DMS114 treated with DMSO at 0.1 percent for 48 hours (cell line): ENCODE data around the gene ARRDC2.
"Not testable (repeated sequence)": the region's sequence is repeated elsewhere in the genome, so short reads cannot be mapped to it uniquely, and the experiment has no call there.

ENCODE experiments used
- DNase-seq: peaks from one replicate; lab custom pipeline; 2025; ENCODE audit not compliant: unreplicated experiment; lab: John Stamatoyannopoulos, UW

The ARRDC2 gene

GRCh38 chr19:18007917-18008673, at the start of gene ARRDC2:
Gene ARRDC2 (plus strand): TSS chr19:18008170. CDS start chr19:18008311, 141 bp downstream.
- DNase-seq, result peak; percentile 87

DNA sequence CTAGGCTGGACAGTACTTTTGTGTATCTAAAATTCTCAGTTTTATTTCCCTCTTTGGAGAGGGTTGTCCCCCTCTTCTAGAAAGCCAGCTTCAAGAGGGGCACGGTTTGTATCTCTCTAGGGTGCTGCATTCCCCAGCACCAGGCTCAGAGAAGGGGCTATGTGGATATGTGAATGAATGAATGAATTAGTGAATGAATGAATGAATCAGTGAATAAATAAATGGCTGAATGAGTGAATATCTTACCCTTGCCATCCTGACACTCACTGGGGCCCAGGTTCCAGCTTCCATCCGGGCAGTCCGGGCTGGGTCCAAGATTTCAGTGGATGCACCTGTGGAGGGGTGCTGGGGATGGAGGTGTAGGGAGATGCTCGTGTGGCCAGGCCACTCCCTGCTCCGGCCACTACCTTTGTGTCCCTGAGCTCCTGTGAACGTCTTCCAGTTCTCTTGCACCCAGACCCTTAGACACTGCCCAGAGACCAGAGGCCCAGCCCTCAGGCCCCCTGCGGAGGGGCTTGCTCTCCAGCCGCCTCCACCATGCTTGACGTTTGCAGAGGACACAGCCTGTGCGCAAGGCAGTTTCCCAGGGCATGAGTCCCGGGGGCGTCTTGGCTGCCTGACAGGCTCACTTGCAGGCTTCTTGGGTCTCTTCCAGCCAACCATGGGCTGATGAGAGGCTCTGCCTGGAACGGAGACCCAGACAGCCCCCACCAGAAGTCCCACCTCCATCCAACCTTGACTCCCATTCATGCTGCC, 43.9 kb upstream of the ARRDC2 start:
- DNase-seq, result no peak

DNA sequence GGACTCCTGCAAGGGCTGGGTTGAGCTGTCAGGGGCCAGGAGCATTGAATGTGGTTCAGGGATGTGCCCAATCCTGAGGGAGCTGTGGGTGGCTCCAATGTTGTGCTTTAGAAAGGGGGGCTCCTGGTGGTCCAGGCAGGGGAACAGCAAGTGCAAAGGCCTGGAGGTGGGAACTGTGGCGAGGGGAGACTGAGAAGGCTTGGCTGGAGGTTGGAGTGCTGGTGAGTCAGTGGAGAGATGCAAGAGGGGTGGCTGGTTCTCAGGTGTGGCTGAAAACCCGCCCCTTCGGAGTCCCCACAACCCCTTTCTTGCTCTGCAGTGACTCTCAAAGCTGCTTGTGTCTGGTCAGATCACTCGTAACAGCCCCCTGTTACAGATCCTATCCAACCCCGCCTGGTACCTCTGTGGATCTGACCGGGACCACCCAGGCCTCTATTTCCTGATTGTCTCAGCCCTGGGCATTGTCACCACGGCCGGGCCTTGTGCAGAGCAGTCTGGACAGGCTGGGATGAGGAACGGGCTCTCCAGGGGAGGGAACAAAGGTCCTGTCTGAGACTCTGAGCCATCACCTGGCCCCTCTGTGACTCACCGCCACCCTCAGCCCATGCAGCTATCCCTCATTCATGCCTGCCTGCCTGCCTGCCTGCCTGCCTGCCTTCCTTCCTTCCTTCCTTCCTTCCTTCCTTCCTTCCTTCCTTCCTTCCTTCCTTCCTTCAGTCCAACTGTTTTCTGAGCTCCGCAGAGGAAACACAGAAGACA, 42.4 kb upstream of the ARRDC2 start:
- DNase-seq, result no peak

- DNase-seq, result no peak
Measured at GRCh38 chr19:17966129-17966483, 41.9 kb upstream of the ARRDC2 start.

GRCh38 chr19:17966550-17967256, 41.3 kb upstream of the ARRDC2 start, which contains the start of gene KCNN1:
Gene KCNN1 (plus strand): TSS chr19:17967107. CDS start chr19:17973889, 6,782 bp downstream.
- peak; percentile 25 for DNase-seq

GRCh38 chr19:17967257-17968051, 40.5 kb upstream of the ARRDC2 start:
- DNase-seq, result no peak

GRCh38 chr19:17968362-17968761, 39.6 kb upstream of the ARRDC2 start:
- no peak for DNase-seq

GRCh38 chr19:17969096-17969792, 38.7 kb upstream of the ARRDC2 start:
- no peak for DNase-seq

GRCh38 chr19:17972230-17972629, 35.7 kb upstream of the ARRDC2 start:
- DNase-seq, result no peak

DNA sequence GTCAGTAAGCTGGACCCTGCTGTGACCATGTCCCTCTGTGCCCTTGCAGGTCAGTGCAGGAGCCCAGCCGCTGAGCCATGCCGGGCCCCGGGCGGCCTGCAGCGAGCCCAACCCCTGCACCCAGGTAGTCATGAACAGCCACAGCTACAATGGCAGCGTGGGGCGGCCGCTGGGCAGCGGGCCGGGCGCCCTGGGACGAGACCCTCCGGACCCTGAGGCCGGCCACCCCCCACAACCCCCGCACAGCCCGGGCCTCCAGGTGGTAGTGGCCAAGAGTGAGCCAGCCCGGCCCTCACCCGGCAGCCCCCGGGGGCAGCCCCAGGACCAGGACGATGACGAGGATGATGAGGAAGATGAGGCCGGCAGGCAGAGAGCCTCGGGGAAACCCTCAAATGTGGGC, 34.2 kb upstream of the ARRDC2 start:
- no peak for DNase-seq

DNA sequence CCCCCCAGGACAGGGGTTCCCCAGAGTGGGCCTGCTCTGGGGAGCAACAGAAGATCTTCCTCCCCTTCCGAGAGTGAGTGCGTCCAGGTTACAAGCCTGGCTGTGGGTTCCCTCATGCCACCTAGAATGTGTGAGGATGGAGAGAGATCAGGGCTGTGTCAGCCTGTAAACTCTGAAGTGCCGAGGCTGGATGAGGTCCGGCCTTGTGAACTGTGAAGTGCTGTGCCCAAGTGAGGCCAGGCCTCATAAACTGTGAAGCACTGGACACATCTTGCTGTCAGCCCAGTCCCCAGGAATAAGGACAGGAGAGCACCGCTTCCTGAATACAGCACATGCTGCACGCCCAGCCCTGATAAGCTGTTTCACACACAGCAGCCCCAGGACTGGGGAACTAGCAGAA, 33.4 kb upstream of the ARRDC2 start:
- DNase-seq, result no peak

DNA sequence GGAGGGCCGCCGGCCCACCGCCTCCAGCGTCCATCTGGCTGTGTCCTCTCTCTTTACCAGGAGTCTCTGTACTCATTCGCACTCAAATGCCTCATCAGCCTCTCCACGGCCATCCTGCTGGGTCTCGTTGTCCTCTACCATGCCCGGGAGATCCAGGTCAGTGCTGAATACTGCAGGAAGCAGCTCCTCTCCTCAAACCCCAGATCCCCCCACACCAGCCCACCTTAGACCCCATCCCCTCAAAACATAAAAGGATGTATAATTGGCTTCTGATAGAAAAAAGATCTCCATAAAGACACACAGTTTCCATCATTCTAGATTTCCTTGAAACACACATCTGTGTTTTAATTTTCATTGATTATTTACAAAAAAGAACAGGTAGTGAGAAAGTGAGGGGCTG, 32.9 kb upstream of the ARRDC2 start:
- DNase-seq, result no peak

GRCh38 chr19:17977021-17977420, 30.9 kb upstream of the ARRDC2 start:
- DNase-seq, result no peak

DNA sequence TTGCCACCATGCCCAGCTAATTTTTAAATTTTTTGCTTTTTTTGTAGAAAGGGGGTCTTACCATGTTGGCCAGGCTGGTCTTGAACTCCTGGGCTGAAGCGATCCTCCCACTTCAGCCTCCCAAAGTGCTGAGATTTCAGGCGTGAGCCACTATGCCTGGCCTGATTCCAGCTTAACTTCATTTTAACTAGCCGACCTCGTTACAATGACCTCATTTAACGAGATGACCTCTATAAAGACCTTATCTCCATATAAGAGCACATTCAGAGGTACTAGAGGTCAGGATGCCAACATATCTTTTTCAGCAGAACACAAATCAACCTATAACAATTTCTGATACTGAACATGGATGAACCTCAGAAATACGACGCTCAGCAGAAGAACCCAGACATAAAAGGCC, 30.5 kb upstream of the ARRDC2 start:
- no peak for DNase-seq

GRCh38 chr19:17981611-17982010, 26.4 kb upstream of the ARRDC2 start:
- DNase-seq, result no peak

GRCh38 chr19:17982430-17982829, 25.5 kb upstream of the ARRDC2 start:
- DNase-seq, result no peak

GRCh38 chr19:17985037-17985818, 22.7 kb upstream of the ARRDC2 start:
- DNase-seq, result peak; percentile 13

DNA sequence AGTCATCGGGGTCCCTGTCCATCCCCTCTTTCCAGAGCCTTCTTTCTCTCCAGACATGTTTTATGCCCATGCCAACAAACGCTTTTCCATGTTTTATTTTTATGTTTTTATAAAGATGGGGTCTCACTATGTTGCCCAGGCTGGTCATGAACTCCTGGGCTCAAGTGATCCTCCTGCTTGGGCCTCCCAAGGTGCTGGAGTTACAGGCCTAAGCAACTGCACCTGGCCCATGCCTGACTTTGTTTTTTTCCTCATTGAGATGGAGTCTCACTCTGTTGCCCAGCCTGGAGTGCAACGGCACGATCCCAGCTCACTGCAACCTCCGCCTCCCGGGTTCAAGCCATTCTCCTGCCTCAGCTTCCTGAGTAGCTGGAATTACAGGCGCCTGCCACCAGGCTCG, 21.4 kb upstream of the ARRDC2 start:
- not testable (repeated sequence) for DNase-seq

- no peak for DNase-seq
Measured at GRCh38 chr19:17988161-17988560, 19.8 kb upstream of the ARRDC2 start.
